Measurements from ENCODE around the gene FHIT.
"Not testable (repeated sequence)": the region's sequence is repeated elsewhere in the genome, so short reads cannot be mapped to it uniquely, and the experiment has no call there.

FHIT gene

GRCh38 chr3:60674870-60675269 is 576.4 kb downstream of the FHIT start:
- DNase-seq = no peak

- no peak for DNase-seq
Measured at GRCh38 chr3:60673123-60673522, 578.1 kb downstream of the FHIT start.

GRCh38 chr3:60672337-60672736 is 578.9 kb downstream of the FHIT start:
- DNase-seq = not testable (repeated sequence)

GRCh38 chr3:60669636-60670035 is 581.6 kb downstream of the FHIT start:
- no peak for DNase-seq

DNA sequence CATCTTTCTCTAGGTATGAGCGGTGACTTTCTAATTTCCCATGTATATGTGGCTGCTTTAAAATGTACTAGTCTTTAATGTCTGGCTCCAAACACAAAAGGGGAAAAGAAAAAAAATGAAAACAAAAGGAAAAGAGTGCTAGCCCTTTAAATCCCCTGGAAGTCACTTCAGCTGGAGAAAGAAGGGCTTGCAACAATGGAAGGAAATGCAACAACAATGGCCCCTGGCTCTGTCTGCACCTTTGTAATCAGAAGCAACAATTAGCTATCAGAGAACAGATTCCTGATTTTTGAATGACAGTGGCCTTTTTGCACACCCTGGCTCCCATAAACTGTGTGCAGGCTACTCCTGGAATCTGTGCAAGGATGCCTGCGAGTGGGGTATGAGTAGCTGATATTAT is 591.2 kb downstream of the FHIT start:
- DNase-seq = no peak

DNA sequence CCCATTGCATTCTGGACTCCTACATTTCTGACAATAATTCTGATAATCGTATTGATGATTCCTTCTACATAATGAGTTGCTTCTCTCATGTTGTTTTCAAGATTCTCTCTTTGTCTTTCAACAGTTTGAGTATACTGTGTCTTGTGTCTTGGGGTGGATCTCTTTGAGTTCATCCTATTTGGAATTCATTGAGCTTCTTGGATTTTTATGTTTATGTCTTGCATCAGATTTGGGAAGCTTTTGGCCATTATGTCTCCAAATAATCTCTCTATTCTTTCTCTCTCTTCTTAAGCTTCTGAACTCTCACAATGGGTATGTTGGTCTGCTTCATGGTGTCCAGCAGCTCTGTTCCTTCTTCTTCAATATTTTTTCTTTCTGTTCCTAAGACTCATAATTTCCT is 592.2 kb downstream of the FHIT start:
- no peak for DNase-seq

GRCh38 chr3:60657972-60658371 is 593.3 kb downstream of the FHIT start:
- DNase-seq = no peak

DNA sequence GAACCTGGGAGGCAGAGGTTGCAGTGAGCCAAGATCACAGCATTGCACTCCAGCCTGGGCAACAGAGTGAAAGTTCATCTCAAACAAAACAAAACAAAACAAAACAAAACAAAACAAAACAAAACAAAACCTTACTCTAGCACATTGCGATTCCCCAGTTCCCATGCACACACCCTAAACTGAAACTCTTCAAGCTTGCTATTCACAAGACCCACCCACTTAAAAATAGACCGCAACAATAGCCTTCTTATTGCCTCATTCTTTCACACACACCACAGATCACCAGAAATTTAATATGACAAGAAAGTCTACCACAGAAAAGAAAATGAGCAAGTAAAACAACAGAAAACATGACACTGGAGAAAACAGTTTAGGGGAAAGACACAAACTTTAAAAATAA is 598.4 kb downstream of the FHIT start:
- DNase-seq = no peak

- DNase-seq = no peak
Measured at GRCh38 chr3:60651799-60652198, 599.5 kb downstream of the FHIT start.

DNA sequence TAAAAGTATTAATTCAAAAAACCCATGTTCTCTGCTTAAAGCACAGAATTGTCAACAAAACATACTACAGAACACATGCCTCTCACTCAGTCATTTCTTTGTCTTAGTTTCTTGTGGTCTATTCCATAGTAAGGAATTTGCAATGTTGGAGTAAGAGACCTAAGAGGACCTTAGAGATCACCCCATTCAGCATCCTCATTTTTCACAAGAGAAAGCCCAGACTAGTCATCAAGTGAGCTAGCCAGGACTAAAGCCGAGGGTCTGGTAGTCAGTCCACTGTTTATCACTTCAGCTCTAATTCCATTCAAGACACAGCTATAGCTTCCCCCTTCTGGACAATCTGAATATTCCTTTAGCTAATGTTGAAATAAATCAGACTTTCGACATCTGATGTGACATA is 601.1 kb downstream of the FHIT start:
- no peak for DNase-seq

- no peak for DNase-seq
Measured at GRCh38 chr3:60645801-60646200, 605.5 kb downstream of the FHIT start.

GRCh38 chr3:60643831-60644230 is 607.4 kb downstream of the FHIT start:
- no peak for DNase-seq

GRCh38 chr3:60641354-60641753 is 609.9 kb downstream of the FHIT start:
- DNase-seq = no peak

DNA sequence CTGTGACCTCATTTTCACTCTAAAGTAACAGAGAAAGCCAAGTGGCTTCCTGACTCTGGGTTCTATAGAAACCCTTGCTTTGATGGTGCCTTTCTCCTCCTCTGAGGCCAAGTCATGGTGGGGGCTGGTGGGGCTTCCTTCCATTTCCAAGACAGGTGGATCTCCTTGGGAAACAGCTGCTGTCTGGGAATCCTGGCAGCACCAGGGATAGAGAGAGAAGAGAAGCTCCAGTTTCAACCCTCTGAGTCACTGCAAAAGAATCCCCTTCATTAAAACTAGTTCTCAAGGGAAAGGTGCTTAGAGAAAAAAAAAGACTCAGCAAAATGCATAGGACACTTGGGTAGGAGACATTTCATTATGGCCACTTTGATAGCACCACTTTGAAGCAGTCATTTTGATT is 614.4 kb downstream of the FHIT start:
- DNase-seq = no peak

DNA sequence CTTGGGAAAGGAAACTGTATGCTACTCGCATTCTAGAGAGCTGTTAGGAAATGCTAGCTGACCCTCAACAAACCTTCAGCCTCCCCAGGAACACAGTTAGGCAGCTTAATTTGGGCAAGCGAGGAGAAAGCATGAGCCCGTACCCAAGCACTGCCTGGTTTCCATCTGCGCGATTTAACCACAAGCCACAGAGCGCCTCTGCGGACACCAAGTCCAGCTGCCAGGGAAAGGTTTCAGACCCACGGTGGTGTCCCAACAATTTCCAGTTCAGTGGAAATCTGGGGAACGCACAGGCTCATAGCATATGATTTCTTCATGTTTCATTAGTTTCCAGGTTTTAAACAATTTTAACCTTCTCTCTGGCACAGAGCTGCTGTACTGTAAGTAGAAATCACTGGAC is 617.6 kb downstream of the FHIT start:
- DNase-seq = no peak

DNA sequence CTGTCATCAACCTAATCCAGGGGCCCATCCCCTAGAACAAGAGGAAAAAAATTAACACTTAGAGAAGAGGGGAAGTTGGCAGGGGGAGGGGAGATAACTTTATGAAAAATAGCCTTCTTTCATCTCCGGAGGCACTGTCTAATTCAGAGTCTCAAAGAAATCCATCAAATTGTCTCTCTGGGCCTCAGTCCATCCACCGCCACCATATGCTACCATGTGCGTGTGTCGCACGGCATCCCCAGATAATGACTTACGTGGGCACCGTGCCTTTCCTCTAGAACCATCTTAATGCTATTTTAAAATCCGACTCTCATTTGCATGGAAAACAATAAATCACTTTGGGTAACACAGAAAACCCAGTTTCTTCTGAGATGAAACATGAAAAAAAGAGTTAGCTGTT is 619.7 kb downstream of the FHIT start:
- no peak for DNase-seq

DNA sequence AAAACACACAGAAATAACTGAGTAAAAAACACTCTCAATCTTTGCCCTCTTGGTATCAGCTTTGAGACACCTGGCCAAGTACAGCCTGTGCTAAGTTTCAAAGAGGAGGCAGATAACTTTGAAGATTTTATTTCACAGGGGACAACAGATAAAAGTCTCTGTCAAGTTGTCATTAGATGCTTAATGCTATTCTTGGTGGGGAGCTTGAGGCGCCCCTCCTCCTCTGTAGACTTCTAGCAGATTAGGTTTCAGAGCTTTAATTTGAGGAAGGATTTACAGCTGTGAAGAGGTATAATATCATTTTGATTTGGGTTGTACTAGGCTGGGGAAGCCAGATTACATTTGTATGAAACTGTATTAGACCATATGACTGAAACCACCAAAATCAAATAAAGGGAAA is 620.3 kb downstream of the FHIT start:
- no peak for DNase-seq

DNA sequence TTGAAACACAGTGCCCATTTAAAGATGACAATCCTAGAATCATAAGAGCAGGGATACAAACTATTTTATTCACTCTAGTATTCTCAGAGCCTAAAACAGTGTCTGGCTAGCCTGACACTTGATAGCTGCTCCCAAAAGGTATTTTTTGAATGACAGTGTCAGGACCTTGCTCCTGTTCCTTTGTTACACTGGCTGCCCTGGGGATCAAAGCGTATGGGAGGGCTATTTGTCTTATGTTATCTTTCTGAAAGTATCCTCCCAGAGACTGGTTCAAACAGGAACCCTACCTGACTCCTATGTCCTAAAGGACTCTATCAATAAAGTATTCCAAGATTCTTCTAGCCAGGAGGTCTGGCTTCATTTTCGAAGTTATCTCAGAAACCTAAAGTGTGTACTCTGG is 621.4 kb downstream of the FHIT start:
- DNase-seq = no peak

GRCh38 chr3:60622349-60622748 is 628.9 kb downstream of the FHIT start:
- DNase-seq = no peak

DNA sequence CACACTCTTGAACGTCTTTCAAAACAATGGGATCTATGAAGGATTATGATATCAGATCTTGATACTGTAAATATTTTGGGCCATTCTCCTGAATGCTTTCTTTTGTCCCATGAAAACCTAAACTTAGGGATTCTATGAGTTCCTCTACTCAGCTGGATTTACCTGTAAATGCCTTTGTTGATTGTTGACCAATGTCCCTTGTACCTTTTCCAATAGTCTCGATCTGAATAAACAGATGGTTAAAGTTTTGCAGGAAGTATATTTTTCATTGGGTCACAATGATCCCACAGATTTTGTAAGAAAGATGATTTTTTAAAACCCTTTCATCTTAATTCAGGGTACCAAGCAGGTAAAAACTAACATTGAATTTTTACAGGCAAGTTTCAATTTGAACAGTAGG is 634.1 kb downstream of the FHIT start:
- DNase-seq = no peak

DNA sequence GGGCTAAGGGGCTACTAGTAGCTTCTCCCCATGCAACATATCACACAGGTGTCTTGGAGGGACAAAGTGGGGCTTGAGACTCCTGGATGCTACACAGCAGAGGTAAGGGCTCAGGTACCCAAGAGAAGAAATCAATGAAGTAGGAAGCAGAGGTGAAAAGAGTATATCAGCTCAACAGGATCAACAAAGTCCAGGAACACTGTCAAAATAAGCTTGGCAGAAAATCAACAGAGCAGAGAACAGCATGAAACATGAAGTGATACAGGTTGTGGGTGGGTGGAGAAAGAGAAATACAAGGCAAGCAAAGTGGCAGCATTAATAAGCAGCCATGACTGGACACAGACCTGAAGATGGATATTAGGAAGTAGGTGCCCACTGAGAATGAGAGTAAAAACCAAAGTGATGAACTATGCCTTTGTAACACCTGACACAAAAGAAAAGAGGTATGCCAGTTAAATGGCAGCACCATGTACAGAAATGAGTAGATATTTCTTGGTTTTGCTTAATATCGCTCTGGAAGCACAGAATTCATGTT is 637.4 kb downstream of the FHIT start:
- no peak for DNase-seq

- DNase-seq = no peak
Measured at GRCh38 chr3:60610441-60611112, 640.7 kb downstream of the FHIT start.

- no peak for DNase-seq
Measured at GRCh38 chr3:60609446-60609845, 641.8 kb downstream of the FHIT start.

GRCh38 chr3:60603860-60604259 is 647.4 kb downstream of the FHIT start:
- DNase-seq = no peak

GRCh38 chr3:60600848-60601247 is 650.4 kb downstream of the FHIT start:
- DNase-seq = no peak
